Stimulated activated naive B cell treated with anti-CD40 and anti-IgM and Interleukin-4, amounts not matched to agents 10 μg/mL and 1 μg/mL and 100 μg/mL, for 72 hours (primary cell): ENCODE measurements around the gene SNW1.
A peak's percentile ranks its signal among the peaks of the same experiment; 100 is the strongest.

Source experiments
- ATAC-seq, 2 donors: fragments of 150-1000 bp; cut with Tn5 transposase; replicated peaks; 2 replicates each; pipeline ENCODE4 v1.10.0; 2021; ENCODE audit warnings: moderate library complexity in 1 of 2
- DNase-seq: peaks from one replicate; pipeline ENCODE4 v3.0.0; 2021
- H3K27ac Mint-ChIP-seq: one replicate; pipeline ENCODE4 v1.8.0; 2022; ENCODE audit warnings: mild to moderate bottlenecking, mixed read lengths
- H3K27me3 Mint-ChIP-seq, 2 donors: one replicate each; pipeline ENCODE4 v1.8.0; 2022; ENCODE audit warnings: mixed read lengths in 2 of 2
- H3K36me3 Mint-ChIP-seq, 2 donors: one replicate each; pipeline ENCODE4 v1.8.0; 2022; ENCODE audit warnings: mixed read lengths in 2 of 2, mild to moderate bottlenecking in 1 of 2
- H3K4me1 Mint-ChIP-seq, 2 donors: one replicate each; pipeline ENCODE4 v1.8.0; 2022; ENCODE audit warnings: mixed read lengths in 2 of 2, mild to moderate bottlenecking in 1 of 2
- H3K4me3 Mint-ChIP-seq, 2 donors: one replicate each; pipeline ENCODE4 v1.8.0; 2022; ENCODE audit warnings: mild to moderate bottlenecking in 2 of 2, mixed read lengths in 2 of 2, moderate library complexity in 1 of 2
- H3K9me3 Mint-ChIP-seq, 2 donors: one replicate each; pipeline ENCODE4 v1.8.0; 2022; ENCODE audit warnings: mixed read lengths in 2 of 2, mild to moderate bottlenecking in 1 of 2

SNW1 gene

GRCh38 chr14:77717608-77718305, 43.2 kb downstream of the SNW1 start:
- Mint-ChIP-seq H3K4me1 (peaks cover 7% of the 10 kb centered on the region in 2 donors), H3K27ac (no peak overlapping the region), H3K36me3 (peaks cover 43 to 46% of the 10 kb centered on the region in 2 donors), H3K27me3 (no peaks in the 10 kb centered on the region), H3K4me3 (no peak overlapping the region), H3K9me3 (no peaks in the 10 kb centered on the region)
- no peak for ATAC-seq
- DNase-seq: no peak

DNA sequence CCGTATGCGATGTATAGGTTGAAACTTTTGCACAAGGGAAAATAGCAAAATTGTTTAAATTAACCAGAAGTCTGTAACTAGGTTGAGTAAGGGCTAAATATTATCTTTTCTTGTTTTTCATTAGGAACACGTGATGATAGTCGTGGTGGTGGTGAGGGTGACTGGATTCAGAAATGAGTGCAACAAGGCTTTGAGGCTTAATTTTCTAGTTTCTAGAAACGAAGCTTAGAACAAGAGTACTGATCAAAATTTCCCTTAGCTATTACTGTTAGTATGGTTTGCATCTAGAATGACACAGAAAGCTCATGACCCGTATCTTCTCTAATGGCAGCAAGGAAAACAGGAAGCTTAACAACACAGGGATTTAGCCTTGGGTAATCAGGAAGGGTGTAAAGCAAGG, 46.0 kb downstream of the SNW1 start:
- Mint-ChIP-seq H3K36me3 (peaks cover 28 to 32% of the 10 kb centered on the region in 2 donors), H3K9me3 (no peaks in the 10 kb centered on the region), H3K4me3 (no peak overlapping the region), H3K27me3 (no peaks in the 10 kb centered on the region), H3K4me1 (peaks cover 12 to 15% of the 10 kb centered on the region in 2 donors), H3K27ac (peak overlapping the region; percentile 75)
- no peak for ATAC-seq
- DNase-seq: no peak

GRCh38 chr14:77710364-77710763, 50.6 kb downstream of the SNW1 start:
- peaks cover 20 to 46% of the 10 kb centered on the region in 2 donors for H3K4me1 Mint-ChIP-seq
- H3K4me3 Mint-ChIP-seq: no peak overlapping the region
- peaks cover 16 to 29% of the 10 kb centered on the region in 2 donors for H3K36me3 Mint-ChIP-seq
- no peaks in the 10 kb centered on the region for H3K27me3 Mint-ChIP-seq
- no peak for ATAC-seq
- H3K27ac Mint-ChIP-seq: no peak overlapping the region
- no peaks in the 10 kb centered on the region for H3K9me3 Mint-ChIP-seq
- DNase-seq: no peak

- DNase-seq: no peak
- Mint-ChIP-seq H3K4me1 (peaks cover 13 to 39% of the 10 kb centered on the region in 2 donors), H3K9me3 (no peaks in the 10 kb centered on the region), H3K27me3 (no peaks in the 10 kb centered on the region), H3K4me3 (peak overlapping the region; percentile 86 to 92), H3K36me3 (peaks cover 9 to 20% of the 10 kb centered on the region in 2 donors), H3K27ac (no peak overlapping the region)
- ATAC-seq: no peak
Measured at GRCh38 chr14:77709412-77709811, 51.5 kb downstream of the SNW1 start.

DNA sequence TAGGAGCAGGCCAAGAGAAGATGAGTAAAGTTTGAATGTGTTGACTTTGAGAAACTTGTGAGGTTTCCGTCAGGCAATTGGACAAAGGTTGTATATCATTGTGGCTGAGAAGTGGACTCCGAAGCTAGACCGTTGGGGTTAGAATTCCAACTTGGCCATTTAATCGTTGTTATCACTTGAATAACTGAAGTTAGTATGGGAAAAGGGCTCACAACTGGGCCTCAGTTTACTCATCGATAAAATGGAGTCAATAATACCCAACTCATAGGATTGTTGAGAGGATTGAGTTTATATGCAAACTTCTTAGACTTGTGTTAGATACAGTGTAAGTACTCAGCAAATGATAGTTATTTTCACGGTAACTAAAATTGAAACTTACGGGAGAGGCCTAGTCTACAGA, 52.2 kb downstream of the SNW1 start:
- Mint-ChIP-seq H3K27ac (peak overlapping the region; percentile 95), H3K4me1 (peaks cover 13 to 39% of the 10 kb centered on the region in 2 donors), H3K27me3 (no peaks in the 10 kb centered on the region), H3K4me3 (peak overlapping the region; percentile 86 to 92), H3K9me3 (no peaks in the 10 kb centered on the region), H3K36me3 (peaks cover 9 to 20% of the 10 kb centered on the region in 2 donors)
- no peak for DNase-seq
- ATAC-seq: no peak

DNA sequence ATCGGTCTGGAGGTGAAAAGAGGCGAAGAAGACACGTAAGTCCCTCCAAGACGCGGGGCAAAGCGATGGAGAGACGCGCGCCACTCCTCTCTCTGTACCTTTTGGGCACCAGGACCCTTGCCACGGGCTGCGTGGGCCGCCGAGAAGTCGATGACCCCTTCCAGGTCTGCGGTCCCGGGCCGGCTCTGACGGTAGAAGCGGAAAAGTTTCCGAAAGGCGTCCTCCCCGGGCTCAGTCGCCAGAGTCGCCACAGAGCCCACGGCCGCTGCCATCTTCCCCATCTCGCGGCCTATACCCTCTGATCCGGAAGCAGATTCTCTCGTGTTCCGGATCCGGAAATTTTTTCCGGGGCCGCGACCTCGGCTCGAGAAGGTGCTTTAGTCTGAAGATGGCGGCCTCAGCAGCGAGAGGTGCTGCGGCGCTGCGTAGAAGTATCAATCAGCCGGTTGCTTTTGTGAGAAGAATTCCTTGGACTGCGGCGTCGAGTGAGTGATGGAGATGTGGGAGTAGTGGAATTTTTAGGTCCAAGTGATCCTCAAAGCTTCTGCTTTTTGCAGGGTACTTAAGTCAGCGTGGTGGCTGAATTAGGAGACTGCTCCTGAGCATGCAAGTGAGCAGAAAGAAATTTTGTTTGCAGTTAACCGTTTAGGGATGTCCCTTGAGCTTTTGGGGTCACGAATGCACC, 53.1 kb downstream of the SNW1 start, which contains the start of the genes ALKBH1 and SLIRP:
Gene ALKBH1 (minus strand): TSS at position 300 of the 685 bp plus-strand sequence. CDS start 19 bp downstream, at position 281.
Gene SLIRP (plus strand): TSS at position 380 of the 685 bp plus-strand sequence. CDS start 9 bp downstream, at position 389.
- H3K36me3 Mint-ChIP-seq: peaks cover 6 to 19% of the 10 kb centered on the region in 2 donors
- peaks cover 13 to 39% of the 10 kb centered on the region in 2 donors for H3K4me1 Mint-ChIP-seq
- ATAC-seq (peak; percentile 99 to 100), DNase-seq (peak; percentile 78)
- no peaks in the 10 kb centered on the region for H3K9me3 Mint-ChIP-seq
- H3K4me3 Mint-ChIP-seq: peak within 1 kb of the TSS; percentile 86 to 92
- peak within 1 kb of the TSS; percentile 95 for H3K27ac Mint-ChIP-seq
- no peaks in the 10 kb centered on the region for H3K27me3 Mint-ChIP-seq

- H3K36me3 Mint-ChIP-seq: peaks cover 6 to 16% of the 10 kb centered on the region in 2 donors
- DNase-seq: no peak
Measured at GRCh38 chr14:77707355-77707723, 53.6 kb downstream of the SNW1 start.

GRCh38 chr14:77691259-77691658, 69.7 kb downstream of the SNW1 start:
- Mint-ChIP-seq H3K9me3 (no peaks in the 10 kb centered on the region), H3K4me3 (no peak overlapping the region), H3K27ac (no peak overlapping the region), H3K27me3 (no peaks in the 10 kb centered on the region), H3K36me3 (peaks cover 33 to 54% of the 10 kb centered on the region in 2 donors), H3K4me1 (no peaks in the 10 kb centered on the region)
- ATAC-seq (no peak), DNase-seq (no peak)

More at GRCh38 chr14:77707355-77707723, 53.6 kb downstream of the SNW1 start:
- Mint-ChIP-seq H3K4me1 (peaks cover 13 to 39% of the 10 kb centered on the region in 2 donors), H3K27ac (peak overlapping the region; percentile 95), H3K4me3 (peak overlapping the region; percentile 86 to 92), H3K9me3 (no peaks in the 10 kb centered on the region), H3K27me3 (no peaks in the 10 kb centered on the region)
- ATAC-seq: peak; percentile 33 to 35

GRCh38 chr14:77682158-77682553, 78.8 kb downstream of the SNW1 start:
- no peaks in the 10 kb centered on the region for H3K27me3 Mint-ChIP-seq
- H3K4me3 Mint-ChIP-seq: no peak overlapping the region
- H3K36me3 Mint-ChIP-seq: peaks cover 33 to 47% of the 10 kb centered on the region in 2 donors
- DNase-seq (no peak), ATAC-seq (no peak)
- peaks cover 2 to 6% of the 10 kb centered on the region in 2 donors for H3K4me1 Mint-ChIP-seq
- H3K27ac Mint-ChIP-seq: no peak overlapping the region
- H3K9me3 Mint-ChIP-seq: no peaks in the 10 kb centered on the region

- peaks cover 32 to 44% of the 10 kb centered on the region in 2 donors for H3K36me3 Mint-ChIP-seq
- no peak overlapping the region for H3K27ac Mint-ChIP-seq
- H3K4me1 Mint-ChIP-seq: peaks cover 2 to 6% of the 10 kb centered on the region in 2 donors
- H3K27me3 Mint-ChIP-seq: no peaks in the 10 kb centered on the region
- DNase-seq (no peak), ATAC-seq (no peak)
- no peak overlapping the region for H3K4me3 Mint-ChIP-seq
- H3K9me3 Mint-ChIP-seq: no peaks in the 10 kb centered on the region
Measured at GRCh38 chr14:77681196-77682157, 79.5 kb downstream of the SNW1 start.

DNA sequence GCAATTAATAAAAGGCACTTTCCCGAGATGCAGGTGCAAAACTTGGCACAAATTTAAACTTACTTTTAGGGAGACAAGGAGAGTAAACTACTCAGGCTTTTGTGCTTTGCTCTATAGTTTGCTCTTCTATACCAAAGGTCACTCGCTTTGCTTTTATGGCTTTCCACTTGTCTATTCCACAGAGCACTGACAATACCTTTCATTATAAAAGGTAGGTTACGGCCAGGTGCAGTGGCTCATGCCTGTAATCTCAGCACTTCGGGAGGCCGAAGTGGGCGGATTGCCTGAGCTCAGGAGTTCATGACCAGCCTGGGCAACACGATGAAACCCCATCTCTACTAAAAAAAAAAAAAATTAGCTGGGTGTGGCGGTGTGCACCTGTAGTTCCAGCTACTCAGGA, 86.0 kb downstream of the SNW1 start:
- Mint-ChIP-seq H3K27me3 (no peaks in the 10 kb centered on the region), H3K36me3 (peaks cover 35 to 56% of the 10 kb centered on the region in 2 donors), H3K4me1 (no peaks in the 10 kb centered on the region), H3K9me3 (no peaks in the 10 kb centered on the region), H3K4me3 (no peak overlapping the region), H3K27ac (no peak overlapping the region)
- no peak for ATAC-seq
- no peak for DNase-seq

DNA sequence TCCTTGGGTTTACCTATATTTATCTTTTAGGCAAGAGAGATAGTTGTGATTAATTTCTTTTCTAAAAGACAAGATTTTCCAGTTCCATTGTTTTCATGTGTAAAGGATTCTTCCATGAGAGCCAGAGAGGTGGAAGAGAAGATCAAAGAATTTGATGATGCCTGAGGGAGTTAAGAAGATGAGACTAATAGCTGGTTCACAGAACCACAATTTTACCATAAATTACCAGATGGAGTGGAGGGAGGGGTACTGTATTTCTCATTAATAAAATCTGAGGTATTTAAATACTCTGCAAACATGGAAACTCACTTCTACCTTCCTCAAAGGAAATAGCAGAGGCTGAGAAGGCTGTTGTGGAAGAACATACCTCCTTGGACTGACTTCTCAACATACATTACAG, 87.8 kb downstream of the SNW1 start:
- ATAC-seq: no peak
- H3K36me3 Mint-ChIP-seq: peaks cover 27 to 47% of the 10 kb centered on the region in 2 donors

More for the DNA sequence above, 87.8 kb downstream of the SNW1 start:
- Mint-ChIP-seq H3K27ac (no peak overlapping the region), H3K4me1 (peaks cover 0 to 2% of the 10 kb centered on the region in 2 donors), H3K9me3 (no peaks in the 10 kb centered on the region), H3K27me3 (no peaks in the 10 kb centered on the region), H3K4me3 (no peak overlapping the region)
- DNase-seq: no peak
